HG02678 (cell line): ENCODE results near the gene TCHHL1.

Experiments
- ATAC-seq: cut with Tn5 transposase; IDR thresholded peaks from one replicate; pipeline ENCODE4 v1.9.1; 2021; ENCODE audit warnings: mild to moderate bottlenecking, moderate library complexity; ENCODE audit not compliant: unreplicated experiment

The TCHHL1 gene

DNA sequence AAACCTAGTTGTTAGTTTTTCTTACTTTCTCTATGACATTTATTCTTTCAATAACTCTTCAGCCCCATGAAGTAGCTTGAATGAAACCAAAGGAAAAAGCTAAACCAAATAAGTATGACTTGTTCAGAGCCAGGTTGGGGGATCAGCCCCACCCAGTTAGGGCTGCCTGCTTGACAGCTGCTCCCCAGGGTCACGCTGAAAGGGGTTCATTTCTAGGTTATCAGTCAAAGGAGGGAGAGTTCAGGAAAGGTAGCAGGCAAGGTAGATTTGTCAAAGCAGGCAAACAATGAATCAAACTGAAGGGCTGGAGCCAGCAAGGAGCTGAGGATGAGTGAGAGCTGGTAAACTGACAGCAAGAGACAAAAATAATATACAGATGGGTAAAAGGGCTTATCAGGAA is 49.0 kb downstream of the TCHHL1 start:
- ATAC-seq: no peak

DNA sequence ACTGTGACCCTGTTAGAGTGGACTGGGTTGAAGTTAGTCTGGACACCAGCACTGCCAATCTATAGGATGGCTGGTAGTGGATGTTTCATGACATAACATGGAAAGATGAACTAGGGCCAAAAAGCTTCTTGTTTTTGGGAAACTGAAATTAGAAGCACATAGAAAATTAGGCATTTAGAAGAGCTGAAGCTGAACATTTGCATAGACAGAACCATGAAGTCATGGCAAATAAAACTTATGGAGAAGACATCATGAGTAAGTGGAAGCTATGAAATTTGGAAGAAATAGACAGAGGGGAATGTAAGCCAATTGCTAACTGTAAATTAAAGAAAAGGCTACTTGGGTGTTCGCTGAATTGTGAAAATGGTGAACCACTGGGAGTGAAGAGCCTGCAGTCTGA is 49.4 kb downstream of the TCHHL1 start:
- no peak for ATAC-seq

DNA sequence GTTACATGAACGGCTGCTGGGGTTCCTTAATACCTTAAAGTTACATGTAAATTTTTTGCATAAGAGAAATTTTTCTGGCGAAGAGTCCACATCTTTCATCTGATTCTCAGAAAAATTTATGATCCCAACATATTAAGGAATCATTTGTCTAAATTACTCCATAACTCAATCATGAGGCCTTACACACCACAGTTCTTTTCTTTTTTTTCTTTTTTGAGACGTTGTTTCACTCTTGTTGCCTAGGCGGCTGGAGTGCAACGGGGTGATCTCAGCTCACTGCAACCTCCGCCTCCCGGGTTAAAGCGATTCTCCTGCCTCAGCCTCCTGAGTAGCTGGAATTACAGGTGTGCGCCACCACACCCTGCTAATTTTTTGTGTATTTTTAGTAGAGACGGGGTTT is 50.0 kb downstream of the TCHHL1 start:
- no peak for ATAC-seq

DNA sequence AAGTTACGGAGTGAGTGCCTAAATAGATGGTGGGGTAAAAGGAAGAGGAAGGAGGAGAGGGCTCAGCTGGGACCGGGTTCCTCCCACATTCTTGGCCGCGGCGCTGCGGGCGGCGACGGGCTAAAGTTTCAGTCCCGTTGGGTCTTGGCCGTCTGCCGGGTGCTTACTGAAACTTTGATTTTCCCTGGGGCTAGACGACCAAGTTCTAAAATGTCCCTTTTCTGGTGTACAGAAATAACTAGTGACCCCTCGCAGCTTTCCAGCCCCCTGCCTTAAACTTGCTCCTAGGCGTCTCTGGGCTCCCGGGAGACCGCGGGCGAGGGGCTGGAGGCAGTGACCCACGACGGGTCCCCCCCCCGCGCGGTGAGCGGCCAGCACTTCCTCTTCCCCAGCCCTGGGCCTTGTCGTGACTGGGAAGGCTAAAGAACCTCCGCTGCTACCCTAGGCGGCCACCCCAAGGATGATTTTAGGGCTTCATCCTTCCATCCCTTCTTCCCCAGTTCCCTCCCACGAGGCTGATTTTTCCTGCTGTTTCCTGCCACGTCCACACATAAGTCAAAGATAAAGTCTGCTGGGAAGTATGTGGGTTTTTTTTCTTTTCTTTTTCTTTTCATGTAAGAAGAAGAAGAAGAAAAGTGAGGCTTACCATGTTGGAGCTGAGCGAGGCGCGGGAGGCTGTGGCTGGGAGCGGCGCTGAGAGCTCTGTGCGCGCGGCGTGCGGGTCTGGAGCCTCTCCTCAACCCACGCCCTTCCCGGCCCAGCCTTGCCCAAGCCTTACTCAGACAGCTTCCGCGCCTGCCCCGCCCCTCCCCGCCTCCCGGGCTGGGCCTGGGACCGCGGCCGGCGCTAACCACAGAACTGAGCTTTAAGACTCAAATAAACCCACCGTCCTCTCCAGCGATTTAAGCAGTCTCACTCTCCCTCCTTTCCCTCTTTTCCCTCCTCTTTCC is 52.3 kb downstream of the TCHHL1 start, which contains the start of gene S100A11:
Gene S100A11 (minus strand): TSS at position 738 of the 950 bp plus-strand sequence. CDS start 89 bp downstream, at position 649.
- ATAC-seq: peak; percentile 54

DNA sequence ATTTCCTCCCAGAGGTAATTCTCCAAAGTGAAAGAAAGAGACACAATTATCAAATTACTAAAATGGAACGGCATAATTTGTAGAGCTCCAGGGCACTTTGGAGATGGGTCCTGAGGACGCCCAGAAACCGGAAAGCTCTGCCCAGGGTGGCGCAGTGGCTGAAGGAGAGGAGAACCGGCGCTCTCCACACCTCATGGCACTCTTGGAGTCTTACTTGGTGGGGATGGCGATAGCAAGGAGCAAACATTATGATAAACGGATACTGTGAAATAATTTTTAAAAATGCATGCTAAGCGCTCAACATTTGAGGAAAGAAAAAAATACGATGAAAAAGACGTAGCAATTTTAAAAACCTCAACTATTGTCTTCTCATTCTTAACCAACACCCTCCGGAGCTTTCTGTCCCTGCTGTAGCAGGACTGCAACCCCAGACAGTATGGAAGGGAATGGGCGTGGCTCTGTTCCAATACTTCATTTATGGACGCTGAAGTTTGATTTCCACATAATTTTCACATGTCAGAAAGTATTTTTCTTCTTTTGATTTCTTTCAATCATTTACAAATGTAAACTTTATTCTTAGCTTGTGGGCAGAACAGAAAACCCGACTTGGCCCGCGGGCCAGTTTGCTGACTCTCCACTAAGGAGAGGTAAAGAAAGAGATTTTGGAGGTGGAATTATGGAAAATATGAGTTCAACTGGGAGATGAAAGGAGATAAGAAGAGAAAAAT is 53.2 kb downstream of the TCHHL1 start:
- ATAC-seq: no peak

DNA sequence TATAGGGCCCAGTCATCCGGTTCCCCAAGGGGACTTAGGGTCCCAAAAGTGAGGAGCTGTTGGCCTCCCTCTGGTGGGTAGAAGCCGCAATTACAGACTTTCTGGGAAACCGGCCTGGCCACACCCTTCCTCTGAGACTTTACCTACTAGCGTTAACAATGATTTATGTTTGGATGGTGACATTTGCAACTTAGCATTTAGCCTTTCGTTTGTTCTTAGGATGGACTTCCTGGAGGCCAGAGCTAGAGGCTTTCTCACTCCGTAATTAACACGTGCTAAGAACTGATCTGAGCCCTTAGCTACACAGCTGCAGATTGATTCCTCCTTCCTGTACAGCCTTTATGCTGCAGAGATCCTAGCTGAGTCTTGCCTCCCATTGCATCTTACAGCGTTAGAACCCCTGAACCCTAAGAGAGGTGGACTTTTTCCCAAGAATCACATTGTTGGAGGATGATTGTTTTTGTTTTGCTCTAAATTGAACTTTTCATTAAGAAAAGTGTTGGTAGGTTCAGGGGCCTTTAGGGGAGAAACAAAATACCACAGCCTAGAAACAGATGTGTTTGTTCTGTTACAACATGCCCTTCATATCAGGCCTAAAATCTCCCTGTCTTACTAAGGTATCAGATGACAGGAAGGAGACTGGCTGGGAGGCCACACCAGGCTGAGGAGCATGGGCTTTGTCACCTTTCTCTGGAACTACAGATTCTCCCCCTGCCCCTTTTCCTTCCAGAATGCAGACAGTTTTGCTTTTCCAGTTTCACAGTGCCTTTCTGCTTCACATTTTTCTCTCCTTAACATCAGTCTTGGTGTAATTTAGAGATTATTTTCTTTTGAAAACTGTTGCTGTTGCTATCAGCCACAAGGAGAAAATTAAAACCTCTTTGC is 54.0 kb downstream of the TCHHL1 start:
- peak; percentile 53 for ATAC-seq

DNA sequence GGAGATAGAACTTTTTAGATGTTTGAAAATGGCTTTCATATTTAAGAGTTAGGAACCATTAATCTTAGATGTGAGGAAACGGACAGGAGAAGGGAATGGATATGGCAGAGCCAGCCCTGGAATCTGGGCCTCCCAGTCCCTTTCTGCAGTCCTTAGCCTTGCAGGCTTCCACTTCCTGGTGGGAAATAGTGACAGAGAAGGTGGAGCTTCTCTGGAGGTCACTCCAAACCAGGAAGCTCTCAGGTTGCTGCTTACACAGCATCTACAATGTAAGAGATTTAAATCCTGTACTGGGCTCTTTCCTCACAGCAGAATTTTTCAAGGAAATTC is 54.6 kb downstream of the TCHHL1 start:
- ATAC-seq: peak; percentile 7
